Measurements from ENCODE around the gene CEP250. TPM values are rescaled to one million over a fixed set of nuclear protein-coding genes. Genes with fewer than 3 reads are reported as not detected.

The CEP250 gene
- total RNA-seq, 1 donor from 2014 or later, result 15.9 TPM

Small RNAs within 50 kb of the gene (microRNA-seq; reads per million reads assigned to microRNA genes)
- not detected for gene MIR1289-1

Other genes with a start within 250 kb of the CEP250 start
- gene MMP24, start 228.9 kb upstream of the CEP250 start, total RNA-seq, result 0.35 TPM
- 50.1 TPM for gene MMP24OS, start 177.5 kb upstream of the CEP250 start, total RNA-seq
- 36.5 TPM for gene EIF6, start 170.8 kb upstream of the CEP250 start, total RNA-seq
- gene FAM83C, start 163.2 kb upstream of the CEP250 start, total RNA-seq, result not detected
- 148 TPM for gene UQCC1, start 43.6 kb upstream of the CEP250 start, total RNA-seq
- 0.08 TPM for gene GDF5, start 17.4 kb upstream of the CEP250 start, total RNA-seq
- not detected for gene C20orf173, start 74.1 kb downstream of the CEP250 start, total RNA-seq
- gene ERGIC3, start 86.5 kb downstream of the CEP250 start, total RNA-seq, result 94.8 TPM
- gene SPAG4, start 160.2 kb downstream of the CEP250 start, total RNA-seq, result 1.6 TPM
- 49.6 TPM for gene CPNE1, start 209.3 kb downstream of the CEP250 start, total RNA-seq
- 41.4 TPM for gene RBM12, start 209.3 kb downstream of the CEP250 start, total RNA-seq
- 54.3 TPM for gene NFS1, start 243.8 kb downstream of the CEP250 start, total RNA-seq
- gene ROMO1, start 243.8 kb downstream of the CEP250 start, total RNA-seq, result 190 TPM

Data from Right ventricle myocardium inferior (tissue), 1 donor.